ENCODE data around the gene SPHKAP.

Gene SPHKAP

DNA sequence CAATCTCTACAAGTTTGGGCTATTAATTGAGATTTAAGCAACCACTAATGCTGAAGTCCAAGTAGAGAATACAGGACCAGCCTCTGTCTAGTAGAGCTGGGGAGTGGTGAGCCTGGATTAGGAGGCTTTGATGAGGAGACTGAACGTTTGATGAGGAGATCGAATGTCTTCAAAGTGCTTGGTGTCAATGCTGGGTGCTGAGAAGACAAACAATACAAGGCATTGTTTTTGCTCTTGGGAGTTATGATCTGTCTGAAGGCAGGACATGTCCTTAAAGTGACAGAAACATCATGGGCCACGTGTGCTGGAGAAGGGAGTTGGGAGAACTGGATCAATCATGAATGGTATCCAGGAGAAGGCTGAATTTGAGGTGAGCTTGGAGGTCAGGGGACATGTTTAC, 143.6 kb downstream of the SPHKAP start:
- TF ChIP-seq, protein P1, sequence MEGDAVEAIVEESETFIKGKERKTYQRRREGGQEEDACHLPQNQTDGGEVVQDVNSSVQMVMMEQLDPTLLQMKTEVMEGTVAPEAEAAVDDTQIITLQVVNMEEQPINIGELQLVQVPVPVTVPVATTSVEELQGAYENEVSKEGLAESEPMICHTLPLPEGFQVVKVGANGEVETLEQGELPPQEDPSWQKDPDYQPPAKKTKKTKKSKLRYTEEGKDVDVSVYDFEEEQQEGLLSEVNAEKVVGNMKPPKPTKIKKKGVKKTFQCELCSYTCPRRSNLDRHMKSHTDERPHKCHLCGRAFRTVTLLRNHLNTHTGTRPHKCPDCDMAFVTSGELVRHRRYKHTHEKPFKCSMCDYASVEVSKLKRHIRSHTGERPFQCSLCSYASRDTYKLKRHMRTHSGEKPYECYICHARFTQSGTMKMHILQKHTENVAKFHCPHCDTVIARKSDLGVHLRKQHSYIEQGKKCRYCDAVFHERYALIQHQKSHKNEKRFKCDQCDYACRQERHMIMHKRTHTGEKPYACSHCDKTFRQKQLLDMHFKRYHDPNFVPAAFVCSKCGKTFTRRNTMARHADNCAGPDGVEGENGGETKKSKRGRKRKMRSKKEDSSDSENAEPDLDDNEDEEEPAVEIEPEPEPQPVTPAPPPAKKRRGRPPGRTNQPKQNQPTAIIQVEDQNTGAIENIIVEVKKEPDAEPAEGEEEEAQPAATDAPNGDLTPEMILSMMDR (IDR thresholded peaks at IDR 0.05; ENCODE audit: extremely low read depth, missing control alignments), result no peak
- DNase-seq (ENCODE audit: low spot score), result no peak

DNA sequence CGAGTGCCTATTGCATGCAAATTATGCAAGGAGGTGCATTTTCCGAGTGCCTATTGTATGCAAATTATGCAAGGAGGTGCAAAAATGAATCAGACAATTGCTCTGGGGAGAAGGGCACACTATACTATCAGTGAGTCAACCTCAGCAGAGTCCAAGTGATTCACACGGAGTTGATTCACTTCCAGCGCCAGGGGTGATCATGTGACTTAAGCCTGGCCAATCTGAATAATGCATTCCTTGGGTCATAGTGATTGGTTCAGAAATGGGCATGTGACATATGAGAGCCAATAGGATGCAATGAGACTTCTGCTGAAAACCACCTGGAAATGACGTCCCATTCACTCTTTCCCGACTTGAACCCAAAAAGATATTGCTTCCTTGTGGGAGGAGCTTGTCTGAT, 157.9 kb downstream of the SPHKAP start:
- TF ChIP-seq, protein P1 (IDR thresholded peaks at IDR 0.05; ENCODE audit: extremely low read depth, missing control alignments), result no peak
- DNase-seq (ENCODE audit: low spot score), result no peak

DNA sequence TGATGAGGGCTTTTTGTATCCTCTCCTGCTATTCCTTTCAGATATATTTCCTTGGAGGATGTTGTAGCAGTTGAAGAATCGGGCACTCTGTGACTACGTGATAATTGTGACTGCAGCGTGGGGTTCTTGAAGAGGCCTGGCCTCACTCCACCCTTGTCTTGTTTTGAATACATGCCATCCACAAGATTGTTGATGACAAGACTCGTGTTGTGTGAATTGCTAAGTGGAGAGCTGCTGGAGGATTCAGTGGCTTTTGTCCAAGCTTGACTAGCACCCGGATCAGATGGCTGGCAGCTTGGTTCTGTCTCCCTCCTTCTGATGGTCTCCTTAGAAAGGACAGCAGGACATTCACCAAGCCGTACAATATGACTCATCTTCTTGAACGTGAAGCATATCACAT, 163.2 kb downstream of the SPHKAP start:
- no peak for DNase-seq (ENCODE audit: low spot score)
- TF ChIP-seq, protein P1 (IDR thresholded peaks at IDR 0.05; ENCODE audit: extremely low read depth, missing control alignments), result no peak

DNA sequence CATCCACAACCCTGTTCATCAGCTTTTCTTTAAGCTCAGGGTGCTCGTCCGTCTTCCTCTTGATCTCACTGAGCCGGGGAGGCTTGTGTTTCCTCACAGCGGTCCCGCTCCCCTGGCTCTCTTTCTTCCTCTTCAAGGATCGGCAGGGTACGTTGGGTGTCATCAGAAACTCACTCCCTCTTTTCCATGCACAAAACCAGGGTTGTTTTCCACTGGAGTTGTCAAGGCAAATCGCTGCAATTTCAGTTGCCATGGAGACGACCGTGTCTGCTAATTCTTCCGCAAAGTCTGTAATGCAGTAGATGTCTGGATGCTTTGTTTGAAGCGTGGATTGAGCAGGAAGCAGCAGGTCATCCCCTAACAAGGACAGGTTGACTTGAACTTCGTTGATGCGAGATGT, 163.7 kb downstream of the SPHKAP start:
- DNase-seq (ENCODE audit: low spot score), result no peak
- TF ChIP-seq, protein P1 (IDR thresholded peaks at IDR 0.05; ENCODE audit: extremely low read depth, missing control alignments), result no peak

DNA sequence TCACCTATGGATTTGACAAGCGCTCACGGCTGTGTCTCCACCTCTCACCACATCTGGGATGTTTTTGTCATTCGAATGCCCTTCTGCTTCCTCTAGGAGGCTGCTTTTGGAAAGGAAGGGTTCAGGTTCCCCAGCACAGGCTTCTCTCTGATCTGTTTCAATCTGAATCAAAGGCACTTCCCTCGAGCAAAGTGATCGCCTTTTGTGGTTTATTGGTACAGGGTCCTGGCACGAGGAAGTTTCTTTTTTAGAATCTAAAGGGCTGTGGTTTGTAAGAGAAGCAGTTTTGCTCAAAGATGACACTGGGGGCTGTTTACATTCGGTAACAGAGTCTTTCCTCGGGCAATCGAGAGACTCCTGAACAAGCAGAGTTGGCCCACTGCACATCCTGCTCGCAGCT, 165.1 kb downstream of the SPHKAP start:
- DNase-seq (ENCODE audit: low spot score), result no peak
- TF ChIP-seq, protein P1 (IDR thresholded peaks at IDR 0.05; ENCODE audit: extremely low read depth, missing control alignments), result no peak

DNA sequence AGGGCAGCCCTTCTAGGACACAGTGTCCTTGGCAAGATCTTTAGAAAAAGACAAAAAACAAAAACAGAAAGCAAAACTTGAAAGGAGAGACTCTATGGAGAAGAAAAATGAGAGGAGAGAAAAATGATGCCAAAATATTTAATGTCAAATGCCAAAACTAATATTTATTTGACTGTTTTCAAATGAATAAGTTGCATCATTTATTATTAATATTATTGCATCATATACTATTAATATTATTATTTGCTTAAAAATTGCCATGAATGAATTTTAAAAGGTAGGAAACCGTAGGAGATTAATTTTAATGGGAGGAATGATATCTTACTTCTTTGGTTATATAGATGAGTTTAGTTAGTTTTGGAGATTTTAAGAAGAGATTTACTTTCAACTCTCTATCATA, 165.7 kb downstream of the SPHKAP start:
- DNase-seq (ENCODE audit: low spot score), result no peak

DNA sequence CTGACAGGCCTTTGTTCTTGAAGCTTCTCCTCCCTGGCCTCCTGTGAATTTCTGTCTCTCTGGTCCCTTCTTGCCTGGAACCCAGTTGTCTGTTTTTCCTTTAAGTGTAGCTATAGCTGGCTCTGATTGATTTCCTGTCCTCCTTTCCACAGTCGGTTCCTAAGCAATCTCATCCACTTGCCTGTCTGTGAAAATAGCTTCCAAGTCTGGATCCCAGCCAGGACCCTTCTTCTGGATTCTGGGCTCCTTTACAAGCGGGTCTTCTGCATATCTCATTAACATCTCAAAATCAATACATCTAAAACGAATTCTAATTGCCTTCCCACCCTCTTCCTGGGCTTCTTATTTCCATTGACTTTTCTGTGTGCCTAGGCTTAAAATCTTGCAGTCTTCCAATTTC, 185.1 kb downstream of the SPHKAP start:
- DNase-seq (ENCODE audit: low spot score), result no peak
- TF ChIP-seq, protein P1 (IDR thresholded peaks at IDR 0.05; ENCODE audit: extremely low read depth, missing control alignments), result no peak

More for the DNA sequence above, 165.7 kb downstream of the SPHKAP start:
- TF ChIP-seq, protein P1 (IDR thresholded peaks at IDR 0.05; ENCODE audit: extremely low read depth, missing control alignments), result no peak
